Activated CD4-positive, alpha-beta memory T cell treated with anti-CD3 and anti-CD28 coated beads for 36 hours (primary cell): ENCODE measurements around the gene ZNF224. TPM values are rescaled to one million over a fixed set of nuclear protein-coding genes. Genes with fewer than 3 reads are reported as not detected.

ENCODE experiments used
- CTCF ChIA-PET: fragments of 350-600 bp; sonication (Branson Sonifier 250); formaldehyde crosslinking; loops from one replicate; lab custom pipeline; 2021; ENCODE audit warnings: antibody characterized with exemption, inconsistent platforms; lab: Charles Lee
- POLR2A ChIA-PET: fragments of 350-600 bp; sonication (Branson Sonifier 250); formaldehyde crosslinking; loops from one replicate; lab custom pipeline; 2021; ENCODE audit warnings: antibody characterized with exemption; lab: Charles Lee
- DNase-seq: peaks from one replicate; pipeline ENCODE4 v3.0.0-alpha.2; 2020
- H3K27ac Mint-ChIP-seq: one replicate; pipeline ENCODE4 v1.8.0; 2021; ENCODE audit warnings: mixed read lengths
- H3K27me3 Mint-ChIP-seq: one replicate; pipeline ENCODE4 v1.8.0; 2021; ENCODE audit warnings: mixed read lengths
- H3K36me3 Mint-ChIP-seq: one replicate; pipeline ENCODE4 v1.8.0; 2021; ENCODE audit warnings: mixed read lengths
- H3K4me1 Mint-ChIP-seq: one replicate; pipeline ENCODE4 v1.8.0; 2021; ENCODE audit warnings: low read depth, mixed read lengths
- H3K4me3 Mint-ChIP-seq: one replicate; pipeline ENCODE4 v1.8.0; 2021; ENCODE audit warnings: mild to moderate bottlenecking, mixed read lengths
- H3K9me3 Mint-ChIP-seq: one replicate; pipeline ENCODE4 v1.8.0; 2021; ENCODE audit warnings: mixed read lengths
- intact Hi-C: fragments of 100-400 bp; cut with micrococcal nuclease; formaldehyde crosslinking; loops from one replicate; pipeline ENCODE4 v1.15.1; 2023
- total RNA-seq, 2 experiments: library from RNA; stranded (reverse); gene quantifications; one replicate each; pipeline ENCODE4 v1.2.3, GENCODE V29; 2021

The ZNF224 gene
- total RNA-seq, 2 experiments from 2014 or later, result 12.8 to 14.0 TPM

DNA sequence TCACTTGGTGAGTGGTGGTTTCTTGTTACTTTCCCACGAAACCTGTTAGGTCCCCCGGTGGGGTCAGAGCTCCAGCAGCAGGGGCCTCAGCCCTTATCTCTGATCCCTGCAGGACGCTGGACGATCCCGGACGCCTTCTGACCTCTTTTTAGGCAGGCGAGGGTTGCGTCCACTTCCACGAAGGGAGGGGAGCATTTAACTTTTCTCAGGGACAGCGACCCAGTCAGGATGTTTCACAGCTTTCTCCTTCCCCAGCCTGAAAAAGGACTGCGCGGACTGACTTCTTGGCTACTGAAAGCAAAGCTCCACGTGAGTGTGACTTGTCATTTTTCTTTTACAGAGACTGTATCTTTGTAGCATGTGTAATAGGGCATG, 47.9 kb downstream of the ZNF224 start:
- Mint-ChIP-seq H3K9me3 (peaks cover 5% of the 10 kb centered on the region), H3K4me1 (peaks cover 15% of the 10 kb centered on the region), H3K27ac (peak overlapping the region; percentile 83), H3K4me3 (peak overlapping the region; percentile 91), H3K27me3 (no peaks in the 10 kb centered on the region), H3K36me3 (peaks cover 31% of the 10 kb centered on the region)
- DNase-seq, result peak; percentile 9
- intact Hi-C loops, result loop anchor here (1.0 kb wide), 1 partner anchor 23 kb away; the partner anchor contains the start of gene ZNF226
- CTCF ChIA-PET, result no interaction called here
- POLR2A ChIA-PET, result interaction anchor here (1.0 kb wide), 1 partner anchor 23 kb away, joined by 3 read pairs; the partner anchor contains the start of gene ZNF226

DNA sequence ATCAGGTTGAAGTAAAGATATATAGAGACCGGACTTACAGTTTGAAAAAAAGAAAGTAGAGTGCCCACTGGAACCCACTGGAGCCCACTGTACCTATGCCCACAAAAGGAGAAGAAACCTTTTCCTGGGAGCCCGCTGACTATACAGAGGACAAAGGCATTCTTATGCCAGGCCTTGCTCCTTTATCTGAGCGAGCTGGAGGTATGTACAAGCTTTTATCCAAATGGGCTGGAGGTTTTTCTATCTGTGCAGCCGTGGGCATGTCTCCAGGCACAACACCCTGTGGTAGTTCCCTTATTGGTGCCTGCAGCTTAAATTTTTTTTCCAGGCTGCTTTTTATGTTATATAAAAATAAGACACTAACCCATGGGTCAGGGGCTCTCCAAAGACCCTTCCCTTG, 55.6 kb downstream of the ZNF224 start:
- POLR2A ChIA-PET, result interaction anchor here (1.1 kb wide), 1 partner anchor 192 kb away, joined by 3 read pairs; no protein-coding TSS in a partner anchor
- Mint-ChIP-seq H3K36me3 (peaks cover 85% of the 10 kb centered on the region), H3K4me1 (no peaks in the 10 kb centered on the region), H3K9me3 (peaks cover 48% of the 10 kb centered on the region), H3K27ac (no peak overlapping the region), H3K4me3 (no peak overlapping the region), H3K27me3 (no peaks in the 10 kb centered on the region)
- CTCF ChIA-PET, result no interaction called here
- intact Hi-C loops, result no loop called here
- no peak for DNase-seq

- Mint-ChIP-seq H3K27ac (no peak overlapping the region), H3K9me3 (peaks cover 59% of the 10 kb centered on the region), H3K27me3 (no peaks in the 10 kb centered on the region), H3K4me1 (no peaks in the 10 kb centered on the region), H3K4me3 (no peak overlapping the region), H3K36me3 (peaks cover 80% of the 10 kb centered on the region)
- POLR2A ChIA-PET, result no interaction called here
- DNase-seq, result no peak
- CTCF ChIA-PET, result no interaction called here
- intact Hi-C loops, result no loop called here
Observed at GRCh38 chr19:44151491-44151890, 57.3 kb downstream of the ZNF224 start.

GRCh38 chr19:44156475-44156874, 62.3 kb downstream of the ZNF224 start:
- Mint-ChIP-seq H3K27ac (no peak overlapping the region), H3K36me3 (peaks cover 68% of the 10 kb centered on the region), H3K4me1 (no peaks in the 10 kb centered on the region), H3K4me3 (no peak overlapping the region), H3K9me3 (peaks cover 78% of the 10 kb centered on the region), H3K27me3 (no peaks in the 10 kb centered on the region)
- ChIA-PET CTCF (no interaction called here), POLR2A (interaction anchor here (0.6 kb wide), 1 partner anchor 56 kb away, joined by 3 read pairs; the partner anchor contains the start of gene ZNF227)
- intact Hi-C loops, result no loop called here
- DNase-seq, result no peak

Other genes starting within 250 kb of the ZNF224 start
- 1 to 10 TPM in 1 of 2 experiments, under 1 TPM in 1; 0.61 to 1.4 TPM for gene ZNF404, start 210.4 kb upstream of the ZNF224 start, total RNA-seq
- gene ZNF45, start 159.1 kb upstream of the ZNF224 start, total RNA-seq, result 1 to 10 TPM; 7.7 to 9.6 TPM
- 1 to 10 TPM in 1 of 2 experiments, under 1 TPM in 1; 0.73 to 1.0 TPM for gene ZNF221, start 143.1 kb upstream of the ZNF224 start, total RNA-seq
- 1 to 10 TPM; 2.9 to 4.5 TPM for gene ZNF155, start 110.2 kb upstream of the ZNF224 start, total RNA-seq
- gene ZNF230, start 91.4 kb upstream of the ZNF224 start, total RNA-seq, result 1 to 10 TPM; 3.8 TPM
- under 1 TPM; 0.88 to 0.94 TPM for gene ZNF222, start 69.0 kb upstream of the ZNF224 start, total RNA-seq
- gene ZNF223, start 42.3 kb upstream of the ZNF224 start, total RNA-seq, result under 1 TPM; 0.55 to 0.73 TPM
- 1 to 10 TPM; 1.1 to 1.4 TPM for gene ZNF284, start 22.2 kb upstream of the ZNF224 start, total RNA-seq
- 1 to 10 TPM; 2.5 to 2.9 TPM for gene ZNF225, start 19.0 kb downstream of the ZNF224 start, total RNA-seq
- 1 to 10 TPM; 7.3 to 8.7 TPM for gene ZNF234, start 47.2 kb downstream of the ZNF224 start, total RNA-seq
- 10 to 100 TPM; 10.6 to 10.7 TPM for gene ZNF226, start 70.7 kb downstream of the ZNF224 start, total RNA-seq
- gene ZNF227, start 118.2 kb downstream of the ZNF224 start, total RNA-seq, result 10 to 100 TPM; 13.5 TPM
- under 1 TPM in 1 of 2 experiments, not detected in 1; 0.12 TPM for gene ZNF233, start 165.5 kb downstream of the ZNF224 start, total RNA-seq
- 1 to 10 TPM; 1.2 to 1.3 TPM for gene ZNF235, start 210.7 kb downstream of the ZNF224 start, total RNA-seq